Central memory CD4-positive, alpha-beta T cell (primary cell): ENCODE measurements around the gene MEGF6.

ENCODE experiments used
- DNase-seq: peaks from one replicate; pipeline ENCODE4 v3.0.0; 2022

Gene MEGF6

GRCh38 chr1:3479511-3480368 is 131.6 kb downstream of the MEGF6 start:
- no peak for DNase-seq

- no peak for DNase-seq
Observed at GRCh38 chr1:3478187-3478586, 133.1 kb downstream of the MEGF6 start.

- DNase-seq: no peak
Observed at GRCh38 chr1:3477241-3477995, 133.9 kb downstream of the MEGF6 start.

GRCh38 chr1:3476666-3477065 is 134.6 kb downstream of the MEGF6 start:
- no peak for DNase-seq

GRCh38 chr1:3475839-3476573 is 135.3 kb downstream of the MEGF6 start:
- DNase-seq: no peak

- DNase-seq: no peak
Observed at GRCh38 chr1:3474421-3474820, 136.9 kb downstream of the MEGF6 start.

- no peak for DNase-seq
Observed at GRCh38 chr1:3474016-3474415, 137.3 kb downstream of the MEGF6 start.

- no peak for DNase-seq
Observed at GRCh38 chr1:3473381-3473844, 137.9 kb downstream of the MEGF6 start.

- DNase-seq: no peak
Observed at GRCh38 chr1:3472906-3473305, 138.4 kb downstream of the MEGF6 start.

- DNase-seq: no peak
Observed at GRCh38 chr1:3472088-3472850, 139.0 kb downstream of the MEGF6 start.

GRCh38 chr1:3471356-3472087 is 139.8 kb downstream of the MEGF6 start:
- no peak for DNase-seq

- no peak for DNase-seq
Observed at GRCh38 chr1:3470650-3471355, 140.5 kb downstream of the MEGF6 start.

GRCh38 chr1:3469849-3470649 is 141.3 kb downstream of the MEGF6 start:
- no peak for DNase-seq

GRCh38 chr1:3469104-3469848 is 142.0 kb downstream of the MEGF6 start:
- no peak for DNase-seq

- no peak for DNase-seq
Observed at GRCh38 chr1:3468236-3469103, 142.8 kb downstream of the MEGF6 start.

GRCh38 chr1:3467096-3468036 is 143.9 kb downstream of the MEGF6 start:
- no peak for DNase-seq
